Amniotic stem cell (primary cell): ENCODE measurements around the gene ZBTB7C.

Experiments
- DNase-seq: peaks from one replicate; lab custom pipeline; 2025; lab: John Stamatoyannopoulos, UW

ZBTB7C gene

DNA sequence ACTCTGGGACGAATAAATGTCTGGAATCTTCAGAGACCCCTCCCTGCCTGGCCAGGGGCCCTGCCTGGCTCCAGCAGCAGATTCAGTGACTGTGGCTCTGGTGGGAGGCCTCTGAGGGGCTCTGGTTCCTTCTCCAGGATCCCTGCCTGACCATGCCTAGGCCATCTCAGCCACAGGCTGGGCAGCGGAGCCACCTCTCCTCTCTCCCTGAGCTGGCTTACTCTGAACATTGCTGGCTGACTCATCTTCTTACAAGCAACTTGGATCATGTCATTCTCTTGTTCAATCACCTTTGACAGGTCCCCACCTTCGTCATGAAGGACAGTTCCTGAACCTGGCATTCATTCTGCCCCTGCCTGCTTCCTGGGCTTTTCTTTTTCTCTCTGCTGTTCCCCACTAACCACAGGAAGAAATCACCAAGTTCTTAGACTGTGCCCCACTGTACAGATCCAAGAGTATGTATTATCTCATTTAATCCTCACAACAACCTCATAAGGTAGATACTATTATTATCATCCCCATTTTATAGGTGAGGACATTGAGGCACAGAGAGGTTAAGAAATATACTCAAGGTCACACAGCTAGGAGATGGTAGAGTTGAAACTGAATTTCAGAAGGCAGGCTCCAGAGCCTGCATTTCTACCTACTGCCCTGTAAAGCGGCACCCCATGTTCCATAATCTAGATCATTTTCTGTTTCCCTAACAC is 323.2 kb downstream of the ZBTB7C start:
- DNase-seq: no peak

DNA sequence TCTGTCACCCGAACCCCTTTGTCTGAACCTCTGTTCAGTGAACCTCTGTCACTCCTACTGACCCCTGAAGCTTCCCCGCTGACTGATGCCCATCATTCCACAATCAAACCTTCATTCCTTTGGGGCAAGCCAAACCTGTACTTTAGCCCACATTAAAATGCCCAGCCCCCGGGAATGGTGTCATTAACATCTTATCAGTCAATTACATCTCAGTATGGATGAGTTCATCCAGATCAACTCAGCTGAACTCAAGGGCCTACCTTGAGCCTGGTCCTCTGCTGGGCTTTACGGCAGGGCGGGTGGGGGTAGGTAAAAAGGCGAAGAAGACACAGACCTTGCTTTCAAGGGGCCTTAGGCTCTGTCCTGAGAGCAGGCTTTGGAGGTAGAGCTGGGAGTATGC is 324.3 kb downstream of the ZBTB7C start:
- DNase-seq: no peak

DNA sequence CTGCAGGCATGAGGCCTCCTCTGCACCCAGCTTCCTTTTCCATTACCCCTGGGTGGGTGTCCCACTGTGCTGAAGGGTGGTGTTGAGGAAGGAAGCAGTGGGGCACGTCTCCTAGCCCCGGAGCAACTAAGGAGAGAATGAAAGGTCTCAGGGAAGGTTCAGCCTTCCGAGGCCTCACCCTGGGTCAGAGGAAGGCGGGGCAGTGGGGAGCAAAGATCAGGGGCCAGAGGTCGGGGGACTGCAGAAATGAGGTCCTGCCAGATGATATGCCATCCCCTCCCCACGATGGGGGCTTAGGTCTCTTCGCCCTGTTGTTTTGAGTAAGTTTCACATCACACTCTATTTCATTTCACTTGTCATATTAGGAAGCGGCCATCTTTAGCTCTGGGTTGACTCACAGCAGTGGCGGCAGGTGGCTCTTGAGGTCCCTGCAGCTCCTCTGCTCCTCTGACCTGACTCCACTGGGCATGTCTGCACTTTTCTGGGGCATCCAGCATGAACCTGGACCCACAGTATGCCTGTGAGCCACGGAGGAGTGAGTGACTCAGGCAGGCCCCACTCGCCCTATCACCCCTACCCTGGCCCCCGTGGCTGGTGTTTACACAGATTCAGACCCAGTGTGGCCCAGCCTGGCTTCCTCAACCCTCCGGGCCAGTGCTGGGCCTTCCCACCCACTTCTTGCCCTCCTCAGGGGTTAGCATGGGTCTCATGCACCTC is 325.0 kb downstream of the ZBTB7C start:
- no peak for DNase-seq

DNA sequence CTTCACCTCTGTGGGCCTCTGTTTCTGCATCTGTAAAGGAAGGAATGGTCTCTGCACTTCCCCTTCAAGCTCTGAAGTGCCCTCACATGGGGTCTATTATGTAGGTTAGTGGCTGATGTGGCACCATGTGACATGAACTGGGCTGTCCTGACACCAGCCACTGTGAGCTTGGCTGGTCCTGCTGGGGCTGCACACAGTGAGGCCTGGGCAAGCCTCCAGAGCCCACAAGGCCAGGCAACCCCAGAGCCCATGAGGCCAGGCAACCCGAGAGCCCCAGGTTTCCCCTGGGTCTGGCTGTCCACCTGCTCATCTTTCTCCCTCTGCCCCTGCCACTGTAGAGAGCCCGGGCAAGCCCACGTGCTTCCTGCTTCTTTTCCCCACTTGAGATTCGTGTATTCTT is 328.6 kb downstream of the ZBTB7C start:
- no peak for DNase-seq

DNA sequence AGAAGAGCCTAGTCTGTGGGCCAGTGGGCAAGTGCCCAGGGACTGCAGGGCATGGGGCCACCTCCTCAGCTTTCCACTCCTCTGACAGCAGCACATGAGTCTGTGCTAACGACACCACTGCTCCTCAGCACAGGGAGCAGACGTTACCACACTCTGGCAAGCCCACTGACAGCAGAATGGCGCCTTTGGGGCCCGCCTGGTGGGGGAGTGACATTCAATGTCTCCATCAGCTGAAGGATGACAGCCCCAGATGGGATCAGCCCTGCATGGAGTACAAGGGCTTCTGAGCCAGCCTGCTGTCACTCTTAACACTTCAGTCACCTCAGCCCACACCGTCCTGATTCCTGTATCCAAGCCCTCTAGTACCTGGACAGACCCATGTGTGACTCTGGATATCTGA is 329.3 kb downstream of the ZBTB7C start:
- no peak for DNase-seq

DNA sequence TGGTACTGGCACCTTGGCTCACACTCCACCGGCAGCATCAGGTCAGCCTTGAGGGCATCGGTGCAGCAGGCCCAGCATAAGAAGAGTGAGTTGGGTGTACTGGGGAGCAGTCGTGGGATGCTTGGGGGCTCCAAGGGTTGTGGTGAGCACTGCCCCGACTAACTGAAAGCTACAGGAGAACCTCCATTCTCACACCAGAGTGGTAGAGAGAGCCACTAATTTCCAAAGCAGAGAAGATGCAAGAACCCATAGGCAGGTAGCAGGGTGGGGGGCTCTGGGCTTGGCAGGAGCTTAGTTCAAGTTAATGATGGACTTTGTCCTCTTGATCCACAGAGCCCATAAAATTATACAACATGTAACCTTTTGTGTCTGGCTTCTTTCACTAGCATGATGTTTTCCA is 330.7 kb downstream of the ZBTB7C start:
- DNase-seq: no peak

DNA sequence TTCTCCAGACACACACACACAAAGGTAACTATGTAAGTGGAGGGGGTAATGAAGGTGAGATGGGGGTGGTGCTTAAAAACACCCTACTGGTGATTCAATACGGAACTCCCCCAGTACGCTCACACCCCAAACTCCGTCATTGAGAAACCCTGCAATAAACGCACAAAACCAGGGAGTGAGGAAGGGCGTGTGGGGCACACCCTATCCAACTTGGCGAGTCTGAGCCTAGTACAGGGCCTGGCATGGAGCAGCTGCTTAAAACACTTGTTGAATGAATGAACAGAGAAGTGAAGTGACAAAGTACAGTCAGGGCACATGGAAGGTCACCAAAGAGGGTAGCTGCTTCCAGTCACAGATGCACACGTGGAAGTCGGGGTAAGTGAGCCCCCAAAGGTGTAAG is 331.9 kb downstream of the ZBTB7C start:
- DNase-seq: no peak

DNA sequence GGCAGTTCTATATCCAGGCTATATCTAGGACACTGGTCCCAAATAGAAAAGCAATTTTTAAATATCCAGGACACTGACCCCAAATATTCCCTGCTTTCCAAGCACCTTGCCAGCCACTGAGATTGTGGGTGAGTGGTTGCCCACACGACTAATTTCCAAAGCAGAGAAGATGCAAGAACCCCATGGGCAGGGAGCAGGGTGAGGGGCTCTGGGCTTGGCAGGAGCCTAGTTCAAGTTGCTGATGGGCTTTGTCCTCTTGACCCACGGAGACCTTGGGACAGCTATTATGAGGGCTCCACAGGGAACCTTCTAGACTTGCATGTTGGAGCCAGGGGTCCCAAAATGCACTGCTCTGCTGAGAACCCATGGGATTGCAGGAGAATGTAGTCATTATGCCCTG is 332.7 kb downstream of the ZBTB7C start:
- no peak for DNase-seq

DNA sequence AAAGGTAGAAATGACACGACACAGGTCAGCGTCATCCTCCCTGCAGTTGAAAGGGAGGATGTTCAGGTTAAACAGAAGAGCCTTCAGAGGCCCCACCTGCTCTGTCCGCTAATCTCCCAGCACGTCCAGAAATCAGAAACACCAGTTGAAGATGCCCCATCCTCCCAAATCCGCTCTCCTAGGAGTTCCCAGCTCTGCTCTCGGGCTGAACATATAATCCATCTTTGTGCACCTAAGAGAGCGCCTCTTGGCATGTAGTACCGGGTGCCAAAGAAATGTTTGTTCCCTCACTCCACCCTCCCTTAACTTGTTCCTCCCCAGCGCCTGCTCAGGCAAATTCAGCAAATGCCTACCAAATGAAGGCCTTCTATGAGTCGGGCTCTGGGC is 333.5 kb downstream of the ZBTB7C start:
- DNase-seq: no peak

DNA sequence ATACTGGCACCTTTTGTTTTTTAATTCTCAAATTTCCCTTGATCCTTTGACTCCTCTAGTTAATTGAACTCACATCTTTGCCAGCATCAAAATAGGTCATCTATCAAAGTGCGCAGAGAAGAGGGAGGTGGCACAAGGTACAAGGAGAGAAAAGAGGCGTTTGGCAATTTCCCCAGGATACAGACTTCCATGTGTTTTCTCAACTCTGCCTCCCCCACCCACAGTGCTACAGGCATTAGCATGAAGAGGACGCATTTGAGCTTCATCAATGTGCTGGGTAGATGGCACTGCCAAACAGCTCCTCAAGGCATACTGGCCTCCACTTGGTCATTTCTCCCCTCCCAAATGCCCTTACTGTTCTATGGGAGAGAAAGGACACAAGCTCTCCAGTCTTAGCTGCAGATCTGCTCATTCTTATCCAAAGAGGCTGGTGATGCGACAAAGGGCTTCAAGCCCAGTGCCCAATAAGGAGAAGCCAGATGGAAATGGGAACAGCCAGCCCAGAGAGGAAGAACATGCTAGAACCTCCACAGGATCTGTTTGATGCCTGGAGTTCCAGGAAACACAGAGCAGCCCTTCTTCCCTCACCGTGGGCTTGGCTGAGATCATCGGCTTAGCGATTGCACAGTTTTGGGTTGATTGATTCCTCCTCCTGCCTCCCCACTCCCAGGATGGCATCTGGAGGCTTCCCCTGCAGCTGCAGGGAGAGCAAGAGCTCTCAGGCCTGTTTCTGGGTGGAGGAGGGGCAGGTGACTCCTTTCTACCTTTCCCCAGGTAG is 334.1 kb downstream of the ZBTB7C start:
- no peak for DNase-seq

DNA sequence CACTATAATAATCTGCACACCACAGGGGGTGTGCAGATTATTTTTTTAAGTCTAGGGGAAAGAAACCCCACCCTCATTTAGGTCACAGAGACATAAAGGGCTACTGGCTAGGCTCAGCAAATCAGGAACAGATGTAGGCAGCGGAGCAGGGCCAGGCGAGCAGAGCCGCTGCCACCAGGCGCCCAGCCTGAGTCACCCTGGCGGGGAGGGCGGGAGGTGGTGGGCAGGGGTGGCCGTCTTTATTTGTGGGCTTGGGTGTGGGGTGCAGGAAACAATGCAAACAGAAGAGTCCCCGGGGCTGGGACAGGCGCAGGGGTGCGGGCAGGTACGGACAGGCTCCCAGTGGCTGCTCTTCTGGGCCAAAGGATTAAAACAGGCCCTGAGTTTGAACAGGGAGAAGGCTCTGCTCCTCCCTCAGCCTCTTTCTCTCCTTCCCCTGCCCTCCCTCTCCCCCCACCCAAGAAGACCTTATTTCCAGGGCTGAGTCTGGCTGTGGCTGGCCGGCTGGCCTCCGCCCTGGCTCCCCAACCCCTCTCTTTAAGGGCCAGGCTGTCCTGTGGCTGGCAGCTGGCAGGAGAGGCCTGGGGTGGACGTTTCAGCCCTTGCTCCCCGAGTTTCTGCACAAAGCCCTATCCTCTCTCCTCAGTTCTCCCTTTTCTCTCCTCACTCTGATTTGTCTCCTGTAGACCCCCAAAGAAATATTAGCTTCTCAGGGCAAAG is 335.8 kb downstream of the ZBTB7C start:
- DNase-seq: no peak

DNA sequence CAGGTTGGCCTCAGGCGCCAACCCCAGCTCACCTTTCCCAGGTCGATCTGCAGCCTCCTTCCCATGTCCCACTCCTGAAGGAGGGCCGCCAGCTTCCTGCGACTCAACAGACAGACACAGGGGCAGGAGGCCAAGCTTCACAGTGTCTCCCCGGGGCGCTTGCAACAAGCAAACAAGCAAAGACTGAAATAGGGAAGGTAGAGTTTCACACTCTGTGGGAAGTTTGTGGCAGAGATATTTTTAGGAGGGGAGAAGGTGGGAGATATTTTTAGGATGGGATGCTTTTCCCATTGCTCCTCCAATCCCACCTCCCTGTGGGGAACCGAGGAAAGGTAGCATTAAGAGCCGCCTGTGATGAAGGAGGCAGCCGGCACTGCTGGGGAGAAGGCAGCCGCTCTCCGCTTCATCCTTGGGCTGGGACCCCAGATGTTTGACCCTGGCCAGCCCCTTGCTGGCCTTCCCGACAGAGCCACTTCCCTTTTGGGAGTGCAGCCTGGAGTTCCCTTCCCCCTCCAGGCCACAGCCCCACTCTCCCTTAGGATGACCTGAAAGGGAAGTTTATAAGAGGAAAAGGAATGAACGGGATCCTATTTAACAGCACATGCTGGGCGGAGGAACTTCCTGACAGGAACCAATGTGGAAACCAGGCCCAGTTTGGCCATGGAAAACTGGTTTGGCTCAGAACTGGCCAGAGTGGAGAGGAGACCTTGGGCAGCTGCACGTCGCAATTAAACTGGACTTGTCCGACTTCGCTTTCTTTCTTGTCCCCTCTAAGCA is 336.6 kb downstream of the ZBTB7C start:
- no peak for DNase-seq

DNA sequence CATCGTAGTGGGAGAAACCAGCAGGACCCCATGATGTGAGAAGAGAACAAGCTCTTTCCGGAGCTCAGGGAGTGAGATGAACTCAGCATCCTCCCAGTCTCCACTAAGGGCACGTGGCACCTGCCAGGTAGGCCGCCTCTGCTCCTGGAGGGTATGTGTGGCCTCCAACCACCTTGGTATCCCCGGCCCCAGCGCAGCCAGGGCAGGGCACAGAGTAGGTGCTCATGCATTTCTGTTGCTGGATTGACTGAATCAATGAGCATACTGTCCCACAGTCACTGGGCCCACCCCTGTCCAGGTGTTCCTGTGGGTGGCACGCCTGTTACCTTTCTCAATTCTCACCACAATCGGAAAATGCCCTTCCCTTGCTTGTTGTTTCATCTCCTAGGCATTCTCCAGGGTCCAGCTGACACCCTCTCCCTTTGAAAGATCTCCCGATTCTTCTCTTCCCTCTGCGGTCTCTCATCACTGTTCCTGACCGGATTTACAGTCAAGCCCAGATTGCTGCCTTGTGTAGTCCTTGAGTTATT is 340.2 kb downstream of the ZBTB7C start:
- DNase-seq: no peak

DNA sequence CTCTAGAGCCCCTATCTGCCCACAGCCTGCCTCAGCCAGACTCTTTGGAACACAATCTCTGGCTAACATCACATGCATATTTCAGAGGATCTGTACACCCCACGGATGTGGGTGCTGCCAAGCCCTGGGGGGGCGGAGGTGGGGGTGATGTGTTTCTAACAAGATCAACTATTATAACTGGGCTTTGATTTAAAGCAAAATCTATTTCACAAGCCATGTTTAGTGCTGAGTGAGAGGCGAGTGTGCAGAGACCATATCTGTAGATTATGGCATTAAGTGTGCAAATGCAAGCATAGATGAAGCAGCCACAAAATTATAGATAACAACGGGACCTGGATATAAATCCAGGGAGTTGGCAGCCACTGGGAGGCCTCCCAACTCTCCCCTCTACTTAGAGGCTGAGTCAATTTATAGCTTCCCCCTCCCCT is 342.9 kb downstream of the ZBTB7C start:
- DNase-seq: no peak

DNA sequence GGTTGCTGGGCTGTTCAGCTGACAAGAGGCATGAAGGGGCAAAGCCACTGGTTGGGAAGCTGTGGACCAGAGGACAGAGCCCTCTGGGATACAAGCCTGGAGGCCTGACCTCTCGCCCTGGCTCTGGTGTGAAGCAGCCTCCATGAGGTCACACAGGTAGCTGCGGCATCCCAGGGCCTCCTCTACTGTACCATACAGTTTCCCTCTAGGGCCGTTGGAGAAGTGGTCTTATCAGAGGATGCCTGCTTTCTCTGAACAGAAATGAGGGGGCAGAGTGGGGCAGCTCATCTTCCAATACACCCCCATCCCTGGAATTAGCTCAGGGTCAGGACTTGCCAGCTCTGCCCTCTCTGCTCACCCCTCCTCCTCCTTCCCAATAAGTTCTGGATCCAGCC is 343.6 kb downstream of the ZBTB7C start:
- no peak for DNase-seq

DNA sequence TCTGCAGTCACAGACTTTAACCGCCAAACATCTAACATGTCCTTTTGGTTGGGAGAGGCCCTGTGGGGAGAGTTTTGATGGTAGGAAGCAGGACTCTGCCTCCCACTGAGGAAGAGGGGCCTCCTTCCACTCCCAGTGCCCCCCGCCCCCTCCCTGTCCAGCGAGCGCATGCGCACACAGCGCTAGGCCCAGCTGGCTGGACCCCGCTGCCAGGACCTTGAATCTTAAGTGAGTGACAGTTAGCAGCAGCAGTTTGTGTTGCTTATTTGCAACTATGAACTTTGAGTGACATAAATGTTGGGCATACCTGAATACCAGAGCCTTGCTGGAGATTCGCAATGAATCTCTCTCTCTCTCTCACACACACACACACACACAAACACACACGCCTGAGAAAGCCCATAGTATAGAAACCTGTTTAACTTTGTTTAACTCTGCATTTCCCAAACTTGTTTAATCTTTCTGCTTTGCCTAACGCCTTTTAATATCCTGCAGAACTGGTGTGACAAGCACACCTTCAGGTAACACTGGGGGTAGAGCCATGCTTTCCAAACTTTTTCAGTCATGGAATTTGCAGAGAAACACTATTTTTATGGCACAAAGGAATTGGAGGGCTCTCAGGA is 344.1 kb downstream of the ZBTB7C start:
- no peak for DNase-seq

DNA sequence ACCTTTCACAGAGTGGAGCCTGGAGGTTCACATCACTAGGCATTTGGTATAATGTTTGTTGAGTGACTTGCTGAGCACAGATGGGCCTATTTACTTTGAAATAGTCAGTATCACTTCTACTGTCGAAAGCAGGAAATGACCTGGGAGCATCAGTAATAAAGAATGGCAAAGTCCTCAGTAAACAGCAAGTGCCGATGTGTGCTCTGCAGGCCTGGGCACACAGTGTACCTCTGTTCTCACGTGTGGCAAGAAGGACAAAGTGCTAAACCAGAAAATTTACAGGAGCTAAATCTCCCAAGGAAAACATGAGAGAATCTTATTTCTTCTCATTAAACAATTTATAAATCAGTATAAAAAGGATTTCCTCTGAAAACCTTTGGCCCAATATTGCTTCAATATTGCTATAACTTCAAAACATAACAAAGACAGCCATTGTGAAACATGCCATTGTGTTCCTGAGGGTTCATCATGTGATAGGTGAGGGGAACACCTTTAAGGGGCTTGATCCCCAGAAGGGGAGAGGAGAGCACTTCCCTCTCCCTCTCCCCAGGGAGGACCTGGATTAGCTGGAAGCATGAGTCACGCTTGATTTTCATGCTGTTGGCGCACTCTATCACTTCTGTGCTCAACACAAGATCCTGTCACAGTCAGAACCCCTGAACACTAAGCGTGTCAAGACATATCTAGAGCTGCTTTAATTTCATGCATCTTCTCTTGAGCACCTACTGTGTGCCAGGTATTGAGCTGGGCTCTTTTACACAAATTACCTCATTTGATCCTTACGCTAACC is 347.2 kb downstream of the ZBTB7C start:
- no peak for DNase-seq

DNA sequence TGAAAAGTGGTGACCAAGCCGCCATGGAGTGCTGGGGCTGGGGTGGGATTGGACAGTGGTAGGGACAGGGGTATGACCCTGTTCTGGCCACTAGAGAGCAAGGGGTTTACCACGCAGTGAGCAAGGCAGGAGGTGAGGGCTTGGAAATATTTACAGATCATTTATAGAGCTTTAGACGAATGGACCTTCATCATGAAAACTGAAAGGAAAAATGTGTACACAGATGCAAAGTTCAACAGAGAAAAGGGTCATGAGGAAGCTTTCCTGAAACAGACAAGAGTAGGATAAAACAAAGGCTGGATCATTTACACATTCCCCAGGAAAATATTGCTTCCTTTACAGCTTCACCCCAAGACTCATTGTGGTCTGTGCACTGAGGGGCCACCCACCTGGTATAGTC is 348.2 kb downstream of the ZBTB7C start:
- DNase-seq: no peak

DNA sequence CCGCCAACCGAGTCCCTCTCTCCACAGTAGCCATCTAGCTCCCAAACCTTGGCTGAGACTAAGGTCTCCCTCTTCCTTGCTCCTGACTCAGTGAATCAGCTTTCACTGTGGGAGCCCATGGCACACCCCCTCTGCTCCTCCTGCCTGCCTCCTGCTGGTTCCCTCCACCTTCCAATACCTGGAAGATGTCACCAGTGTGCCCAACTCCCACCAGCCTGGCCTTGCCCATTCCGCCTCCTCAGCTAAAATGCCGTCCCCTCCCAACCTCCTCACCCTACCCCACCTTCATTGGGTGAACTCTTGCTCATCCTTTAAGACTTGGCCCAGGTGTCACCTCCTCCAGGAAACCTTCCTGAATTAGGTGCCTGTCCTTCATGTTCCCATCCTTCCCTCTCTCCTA is 348.8 kb downstream of the ZBTB7C start:
- no peak for DNase-seq

DNA sequence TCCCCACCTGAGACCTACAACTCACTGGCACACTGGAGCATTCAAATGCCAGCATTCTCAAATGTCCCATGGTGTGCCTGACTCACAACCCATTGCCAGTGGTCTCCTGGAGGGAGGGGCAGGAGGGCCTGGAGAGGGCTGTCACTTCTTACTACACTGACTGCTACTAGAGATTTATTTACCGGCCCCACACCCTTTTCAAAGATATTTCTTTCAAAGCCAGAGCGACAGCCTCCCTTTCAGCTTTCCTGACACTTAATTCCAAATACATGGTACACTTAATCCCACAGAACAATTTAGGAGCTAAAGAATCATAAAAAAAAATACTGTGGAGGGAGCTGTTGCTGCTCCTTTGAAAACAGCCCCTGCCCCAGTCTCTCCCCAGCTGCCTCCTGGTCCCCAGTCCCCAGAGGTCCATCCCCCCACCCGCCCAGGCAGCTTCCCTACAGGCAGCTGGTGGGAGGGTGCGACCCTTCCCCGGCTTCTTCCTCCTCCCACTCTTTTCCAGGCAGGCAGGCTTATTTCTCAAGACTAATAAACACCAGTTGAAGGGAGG is 349.6 kb downstream of the ZBTB7C start:
- no peak for DNase-seq
